GM21723 (cell line): Measurements from ENCODE around the gene IGF1.

Source experiments
- ATAC-seq: cut with Tn5 transposase; IDR thresholded peaks from one replicate; pipeline ENCODE4 v1.9.1; 2021; ENCODE audit warnings: mild to moderate bottlenecking, moderate library complexity; ENCODE audit not compliant: unreplicated experiment

IGF1 gene

DNA sequence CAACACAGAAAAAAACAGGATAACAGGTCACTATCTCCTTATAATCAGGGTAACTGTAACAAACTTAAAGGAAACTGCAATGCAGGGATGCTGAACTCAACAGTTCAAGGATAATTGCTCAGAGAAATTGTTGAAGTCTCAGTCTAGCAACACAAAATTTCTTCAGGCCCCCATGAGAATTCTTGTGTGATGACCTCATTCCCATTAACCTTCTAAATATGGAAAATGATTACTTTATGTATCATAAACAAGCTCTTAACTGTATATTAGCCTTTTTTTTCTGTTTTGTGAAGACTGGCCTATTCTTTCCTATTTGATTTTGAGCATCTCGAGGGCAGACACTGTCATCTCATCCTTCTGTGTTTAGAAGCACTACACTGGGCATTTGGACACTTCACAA is 47.1 kb downstream of the IGF1 start:
- ATAC-seq, result no peak

GRCh38 chr12:102430661-102431060 is 49.7 kb downstream of the IGF1 start:
- ATAC-seq, result no peak

- no peak for ATAC-seq
Observed at GRCh38 chr12:102429211-102430154, 50.9 kb downstream of the IGF1 start.

GRCh38 chr12:102427543-102427941 is 52.8 kb downstream of the IGF1 start:
- ATAC-seq, result no peak

- ATAC-seq, result no peak
Observed at GRCh38 chr12:102426599-102427542, 53.5 kb downstream of the IGF1 start.

- ATAC-seq, result no peak
Observed at GRCh38 chr12:102425109-102426039, 55.0 kb downstream of the IGF1 start.

- no peak for ATAC-seq
Observed at GRCh38 chr12:102423462-102423861, 56.9 kb downstream of the IGF1 start.

GRCh38 chr12:102421802-102422583 is 58.4 kb downstream of the IGF1 start:
- ATAC-seq, result no peak

GRCh38 chr12:102419094-102419764 is 61.1 kb downstream of the IGF1 start:
- no peak for ATAC-seq

GRCh38 chr12:102417055-102417454 is 63.3 kb downstream of the IGF1 start:
- ATAC-seq, result no peak

DNA sequence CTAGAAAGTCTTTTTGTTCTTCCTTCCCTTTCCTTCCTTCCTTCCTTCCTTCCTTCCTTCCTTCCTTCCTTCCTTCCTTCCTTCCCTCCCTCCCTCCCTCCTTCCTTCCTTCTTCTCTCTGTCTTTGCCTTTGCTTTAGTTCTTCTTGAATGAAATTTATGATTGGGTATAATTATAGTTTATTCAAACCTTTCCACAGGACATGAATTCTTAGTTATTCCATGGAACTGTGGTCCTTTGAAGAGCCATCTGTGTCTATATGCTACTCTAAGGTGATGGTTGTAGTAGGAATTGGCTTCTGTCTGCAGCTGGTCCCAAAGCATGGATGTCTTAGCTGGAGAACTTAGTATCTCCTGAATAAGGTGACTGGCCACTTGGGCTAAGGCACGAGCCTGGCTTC is 64.8 kb downstream of the IGF1 start:
- ATAC-seq, result no peak

DNA sequence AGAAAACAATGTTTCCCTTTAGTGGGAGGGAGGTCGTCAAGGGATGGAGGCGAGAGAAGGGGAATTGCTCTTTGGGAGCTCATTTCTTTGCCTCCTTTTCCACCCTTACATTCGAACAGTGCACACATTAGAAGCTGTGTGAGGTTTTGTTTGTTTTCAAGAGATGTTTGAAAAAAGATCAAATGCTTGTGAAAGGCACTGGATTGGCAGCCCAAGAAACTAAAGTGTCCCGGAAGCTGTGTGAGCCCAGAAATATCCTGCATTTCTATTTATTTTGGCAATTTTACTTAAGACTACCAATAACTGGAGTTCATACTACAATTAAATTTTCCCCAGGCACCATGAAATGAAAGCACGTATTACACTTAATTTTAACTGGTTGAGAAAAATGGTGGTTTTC is 67.0 kb downstream of the IGF1 start:
- no peak for ATAC-seq

DNA sequence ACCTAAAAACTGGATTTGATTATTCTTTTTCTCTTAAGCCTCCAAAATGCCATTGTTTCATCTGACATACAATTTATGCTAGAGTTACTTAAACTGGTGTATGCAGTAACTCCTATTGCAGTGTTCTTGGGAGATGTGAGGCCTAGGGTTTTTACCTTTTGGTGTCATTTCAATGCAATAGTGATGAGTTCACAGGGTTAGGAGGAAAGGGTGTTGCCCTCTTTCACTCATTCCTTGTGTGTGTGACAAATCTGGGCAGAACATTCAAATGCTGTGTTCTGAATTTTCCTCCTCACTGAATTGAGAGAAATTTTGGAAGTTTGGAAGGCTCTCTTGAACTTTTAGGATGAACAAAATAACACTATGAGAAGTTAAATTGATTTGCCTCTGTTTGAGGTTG is 69.9 kb downstream of the IGF1 start:
- no peak for ATAC-seq

- no peak for ATAC-seq
Observed at GRCh38 chr12:102408487-102409297, 71.7 kb downstream of the IGF1 start.

GRCh38 chr12:102407776-102408486 is 72.4 kb downstream of the IGF1 start:
- no peak for ATAC-seq

DNA sequence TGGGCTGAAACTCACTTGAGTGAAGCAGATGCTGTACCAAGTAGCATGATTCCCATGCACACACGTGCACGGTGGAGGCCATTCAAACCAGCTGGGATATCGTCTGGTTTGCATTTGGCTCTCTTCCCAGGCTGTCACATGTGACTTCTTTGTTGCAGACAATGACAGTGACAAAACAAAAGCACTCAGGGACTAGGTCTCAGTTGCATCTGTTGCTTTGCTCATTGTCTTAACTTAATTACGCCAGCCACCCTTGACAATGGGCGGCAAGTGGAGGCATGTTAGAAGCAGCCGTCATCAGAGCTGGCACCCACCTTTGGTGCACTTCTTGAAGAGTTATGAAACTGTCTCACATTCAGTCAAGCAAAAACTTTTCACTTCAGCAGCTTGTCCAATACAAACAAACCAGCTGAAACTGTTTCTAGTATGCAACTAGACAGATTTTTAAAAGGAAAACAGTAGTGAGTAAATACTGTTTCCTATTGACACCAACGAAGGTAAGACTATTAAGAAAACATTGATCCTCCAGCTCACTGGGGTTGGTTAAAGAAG is 74.3 kb downstream of the IGF1 start:
- ATAC-seq, result no peak

DNA sequence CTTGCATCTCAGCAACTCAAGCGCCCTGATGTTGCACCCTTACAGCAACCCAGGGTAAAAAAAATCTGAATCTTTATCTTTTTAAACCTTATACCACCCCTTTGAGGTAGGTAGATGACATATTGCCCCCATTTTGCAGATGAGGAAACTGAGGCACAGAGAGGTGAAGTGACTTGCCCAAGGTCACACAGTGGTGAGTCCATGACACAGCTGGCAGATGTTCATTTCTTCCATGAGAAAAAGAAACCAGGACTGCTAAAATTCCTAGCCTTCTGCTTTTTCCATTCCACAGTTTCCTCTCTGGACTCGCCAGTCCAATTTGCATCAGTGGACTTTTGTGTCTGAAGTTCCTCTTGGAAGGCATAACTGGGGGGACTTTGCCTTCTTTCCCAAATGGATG is 79.3 kb downstream of the IGF1 start:
- no peak for ATAC-seq
